Peyer's patch (tissue), 4 donors: ENCODE data around the gene SHC1. TPM values are rescaled to one million over a fixed set of nuclear protein-coding genes. Genes with fewer than 3 reads are reported as not detected.

Experiments
- DNase-seq, 3 donors: peaks; one replicate each; pipeline ENCODE4 v3.0.0-alpha.2; 2017 to 2019
- H3K27ac ChIP-seq, 4 donors: fragments of 200-600 bp; sonication (generic); one replicate each; pipeline ENCODE4 v1.5.1; 2016 to 2019
- H3K27me3 ChIP-seq, 2 donors: fragments of 200-600 bp; sonication (generic); one replicate each; pipeline ENCODE4 v1.5.1; 2019
- H3K36me3 ChIP-seq, 3 donors: fragments of 200-600 bp; sonication (generic); one replicate each; pipeline ENCODE4 v1.5.1; 2016 to 2019
- H3K4me1 ChIP-seq, 4 donors: fragments of 200-600 bp; sonication (generic); one replicate each; pipeline ENCODE4 v1.5.1; 2016 to 2019
- H3K4me3 ChIP-seq, 4 donors: fragments of 200-600 bp; sonication (generic); 1 replicate in 3 of 4; 2 replicates in 1 of 4; pipeline ENCODE4 v1.5.1; 2016 to 2019; ENCODE audit warnings: mild to moderate bottlenecking in 1 of 4
- H3K9me3 ChIP-seq, 4 donors: fragments of 200-600 bp; sonication (generic); one replicate each; pipeline ENCODE4 v1.5.1; 2016 to 2019; ENCODE audit warnings: mild to moderate bottlenecking in 1 of 4
- POLR2A ChIP-seq, 2 donors: fragments of 450-650 bp; IDR thresholded peaks; one replicate each; pipeline ENCODE4 v1.5.1; 2017; ENCODE audit warnings: antibody characterized with exemption in 2 of 2, mild to moderate bottlenecking in 2 of 2, moderate library complexity in 2 of 2
- total RNA-seq, 4 donors: library from RNA; depleted of rRNA; stranded (reverse); fragments of >200 nt; gene quantifications; one replicate each; pipeline ENCODE4 v1.1.0, GENCODE V29; 2016
- TF ChIP-seq, protein P1 (sequence below), 6 experiments: fragments of 450-650 bp in 4 of 6; fragments of 200-600 bp in 2 of 6; sonication (generic) in 1 of 6; IDR thresholded peaks; one replicate each; pipeline ENCODE4 v1.5.1; 2017 to 2019; ENCODE audit warnings: antibody characterized with exemption in 6 of 6, mild to moderate bottlenecking in 3 of 6, moderate library complexity in 1 of 6

SHC1 gene
- total RNA-seq, 4 donors from 2014 or later: 56.9 to 150 (median 104) TPM

- H3K36me3 ChIP-seq: peaks cover 0 to 24% (median 0%) of the 10 kb centered on the region in 3 donors
- TF ChIP-seq, protein P1, sequence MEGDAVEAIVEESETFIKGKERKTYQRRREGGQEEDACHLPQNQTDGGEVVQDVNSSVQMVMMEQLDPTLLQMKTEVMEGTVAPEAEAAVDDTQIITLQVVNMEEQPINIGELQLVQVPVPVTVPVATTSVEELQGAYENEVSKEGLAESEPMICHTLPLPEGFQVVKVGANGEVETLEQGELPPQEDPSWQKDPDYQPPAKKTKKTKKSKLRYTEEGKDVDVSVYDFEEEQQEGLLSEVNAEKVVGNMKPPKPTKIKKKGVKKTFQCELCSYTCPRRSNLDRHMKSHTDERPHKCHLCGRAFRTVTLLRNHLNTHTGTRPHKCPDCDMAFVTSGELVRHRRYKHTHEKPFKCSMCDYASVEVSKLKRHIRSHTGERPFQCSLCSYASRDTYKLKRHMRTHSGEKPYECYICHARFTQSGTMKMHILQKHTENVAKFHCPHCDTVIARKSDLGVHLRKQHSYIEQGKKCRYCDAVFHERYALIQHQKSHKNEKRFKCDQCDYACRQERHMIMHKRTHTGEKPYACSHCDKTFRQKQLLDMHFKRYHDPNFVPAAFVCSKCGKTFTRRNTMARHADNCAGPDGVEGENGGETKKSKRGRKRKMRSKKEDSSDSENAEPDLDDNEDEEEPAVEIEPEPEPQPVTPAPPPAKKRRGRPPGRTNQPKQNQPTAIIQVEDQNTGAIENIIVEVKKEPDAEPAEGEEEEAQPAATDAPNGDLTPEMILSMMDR (IDR thresholded peaks at IDR 0.05): no peak
- no peak for TF ChIP-seq POLR2A (IDR thresholded peaks at IDR 0.05)
- no peaks in the 10 kb centered on the region for H3K27me3 ChIP-seq
- peak overlapping the region; percentile 94 to 99 (median 96) for H3K27ac ChIP-seq
- H3K9me3 ChIP-seq: no peaks in the 10 kb centered on the region
- peak overlapping the region; percentile 26 to 63 (median 48) for H3K4me3 ChIP-seq
- H3K4me1 ChIP-seq: peaks cover 6 to 81% (median 48%) of the 10 kb centered on the region in 4 donors
- peak; percentile 46 to 65 (median 54) for DNase-seq
These were observed 39.8 kb upstream of the SHC1 start for GRCh38 chr1:155010211-155010918.

DNA sequence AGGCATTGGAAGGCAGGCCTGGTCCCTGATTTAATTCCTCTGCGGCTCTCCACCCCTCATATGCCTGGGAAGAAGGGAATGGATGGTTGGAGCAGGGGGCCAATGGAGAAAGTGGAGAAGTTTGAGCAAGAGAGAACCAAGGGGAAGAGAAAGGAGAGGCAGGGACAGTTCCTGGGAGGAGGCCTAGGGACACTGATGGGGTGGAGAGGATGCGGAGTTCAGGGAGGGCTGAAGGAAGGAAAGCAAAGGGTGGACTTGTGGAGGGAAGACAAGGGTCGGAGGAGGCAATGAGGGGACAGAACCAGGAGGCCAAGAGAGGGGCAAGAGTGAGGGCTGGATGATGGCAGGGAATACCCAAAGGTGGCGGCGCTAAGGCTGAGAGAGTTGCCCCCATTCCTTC lies 39.2 kb upstream of the SHC1 start:
- DNase-seq: no peak
- peaks cover 0 to 18% (median 0%) of the 10 kb centered on the region in 3 donors for H3K36me3 ChIP-seq
- no peaks in the 10 kb centered on the region for H3K27me3 ChIP-seq
- H3K27ac ChIP-seq: peak overlapping the region; percentile 94 to 99 (median 96)
- peak overlapping the region; percentile 26 to 63 (median 48) for H3K4me3 ChIP-seq
- no peaks in the 10 kb centered on the region for H3K9me3 ChIP-seq
- H3K4me1 ChIP-seq: peaks cover 6 to 81% (median 54%) of the 10 kb centered on the region in 4 donors
- TF ChIP-seq, protein P1 (IDR thresholded peaks at IDR 0.05): no peak
- no peak for TF ChIP-seq POLR2A (IDR thresholded peaks at IDR 0.05)

GRCh38 chr1:155009221-155009711 lies 38.7 kb upstream of the SHC1 start:
- H3K27me3 ChIP-seq: no peaks in the 10 kb centered on the region
- H3K27ac ChIP-seq: peak overlapping the region; percentile 94 to 99 (median 96)
- H3K36me3 ChIP-seq: peaks cover 0 to 13% (median 0%) of the 10 kb centered on the region in 3 donors
- TF ChIP-seq, protein P1 (IDR thresholded peaks at IDR 0.05): no peak
- TF ChIP-seq POLR2A (IDR thresholded peaks at IDR 0.05): no peak
- H3K4me3 ChIP-seq: peak overlapping the region; percentile 26 to 63 (median 48)
- H3K9me3 ChIP-seq: no peaks in the 10 kb centered on the region
- peaks cover 6 to 83% (median 56%) of the 10 kb centered on the region in 4 donors for H3K4me1 ChIP-seq
- DNase-seq: peak in 1 of 3 donors; percentile 50

DNA sequence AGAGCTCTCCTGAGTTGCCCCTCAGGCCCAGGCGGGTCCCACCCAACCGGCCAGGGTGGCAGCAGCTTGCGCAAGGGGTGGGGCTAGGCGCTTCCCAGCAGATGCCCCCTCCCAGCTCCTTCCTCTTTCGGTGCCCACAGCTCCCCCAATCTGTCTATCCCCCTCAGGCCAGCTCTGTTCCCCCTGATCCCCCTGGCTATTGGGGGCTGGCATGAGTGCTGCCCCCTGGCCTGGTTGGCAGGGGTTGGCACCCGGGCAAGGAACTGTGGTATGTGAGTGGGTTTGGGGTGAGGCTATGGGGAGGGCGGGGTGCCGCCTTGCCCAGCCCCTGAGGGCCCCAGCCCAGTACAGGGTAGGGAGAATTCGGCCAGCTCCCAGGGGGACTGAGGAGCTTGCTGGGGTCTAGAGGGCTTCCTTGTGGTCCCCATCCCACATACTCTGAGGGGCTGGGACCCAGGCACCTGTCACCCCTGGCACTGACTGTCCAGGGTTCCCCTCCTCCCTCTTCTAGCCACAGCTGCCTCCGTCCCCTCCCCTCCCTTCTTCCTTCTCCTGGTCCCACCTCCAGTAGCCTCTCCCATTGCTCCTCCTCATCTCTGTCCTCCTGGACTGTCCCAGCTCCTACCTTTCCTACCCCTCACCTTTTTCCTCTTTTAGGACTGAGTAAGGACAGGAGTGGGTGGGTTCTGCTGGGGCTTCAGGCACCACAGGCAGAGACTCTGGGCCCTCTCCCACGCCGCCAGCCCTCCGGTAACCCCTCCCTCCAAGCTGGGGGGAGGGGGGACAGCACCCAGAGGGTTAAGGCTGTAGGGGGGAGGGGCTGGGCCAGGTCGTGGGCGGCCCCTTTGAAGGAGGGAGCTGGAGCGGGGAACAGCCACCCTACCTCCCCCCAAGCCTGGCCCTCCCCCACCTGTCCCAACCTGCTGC lies 37.7 kb upstream of the SHC1 start:
- TF ChIP-seq, protein P1 (IDR thresholded peaks at IDR 0.05): no peak
- peak; percentile 50 to 69 for TF ChIP-seq POLR2A (IDR thresholded peaks at IDR 0.05)
- H3K27ac ChIP-seq: peak overlapping the region; percentile 94 to 99 (median 96)
- peak in 2 of 3 donors; percentile 71 to 79 for DNase-seq
- peaks cover 0 to 7% (median 0%) of the 10 kb centered on the region in 3 donors for H3K36me3 ChIP-seq
- H3K27me3 ChIP-seq: no peaks in the 10 kb centered on the region
- H3K4me3 ChIP-seq: peak overlapping the region; percentile 26 to 63 (median 48)
- peaks cover 6 to 76% (median 57%) of the 10 kb centered on the region in 4 donors for H3K4me1 ChIP-seq
- H3K9me3 ChIP-seq: no peaks in the 10 kb centered on the region

GRCh38 chr1:155007251-155007828 lies 36.8 kb upstream of the SHC1 start:
- peak in 2 of 3 donors; percentile 89 to 92 for DNase-seq
- Histone ChIP-seq H3K36me3 (peaks cover 0 to 7% (median 0%) of the 10 kb centered on the region in 3 donors), H3K4me1 (peaks cover 6 to 67% (median 54%) of the 10 kb centered on the region in 4 donors), H3K9me3 (no peaks in the 10 kb centered on the region), H3K27ac (peak overlapping the region; percentile 94 to 99 (median 96)), H3K27me3 (no peaks in the 10 kb centered on the region), H3K4me3 (peak overlapping the region in 2 of 4 donors; percentile 55 to 63)
- peak; percentile 83 to 92 for TF ChIP-seq POLR2A (IDR thresholded peaks at IDR 0.05)
- TF ChIP-seq, protein P1 (IDR thresholded peaks at IDR 0.05): peak in 3 of 6 experiments; percentile 44 to 47 (median 45)
